Liver (tissue), 9 donors: Measurements from ENCODE around the gene PER1. TPM values are rescaled to one million over a fixed set of nuclear protein-coding genes. Genes with fewer than 3 reads are reported as not detected.

Source experiments
- DNase-seq: peaks from one replicate; pipeline ENCODE4 v3.0.0-alpha.2; 2017; ENCODE audit warnings: low spot score
- H3K27ac ChIP-seq, 2 donors: one replicate each; pipeline ENCODE4 v1.7.0; 2013; ENCODE audit warnings: inconsistent platforms in 2 of 2, low read length in 2 of 2, control low read depth in 1 of 2, low read depth in 1 of 2, mild to moderate bottlenecking in 1 of 2
- H3K27me3 ChIP-seq, 4 donors: one replicate each; pipeline versions ENCODE4 v1.6.1 to v1.7.0; 2013; ENCODE audit warnings: low read length in 3 of 4, inconsistent platforms in 1 of 4, mild to moderate bottlenecking in 1 of 4, moderate library complexity in 1 of 4; ENCODE audit not compliant: control insufficient read depth in 4 of 4, insufficient read depth in 4 of 4
- H3K36me3 ChIP-seq, 4 donors: one replicate each; pipeline versions ENCODE4 v1.6.1 to v1.7.0; 2013; ENCODE audit warnings: low read length in 3 of 4, mild to moderate bottlenecking in 3 of 4, low read depth in 1 of 4, moderate library complexity in 1 of 4; ENCODE audit not compliant: control insufficient read depth in 4 of 4, insufficient read depth in 3 of 4
- H3K4me1 ChIP-seq, 4 donors: one replicate each; pipeline versions ENCODE4 v1.6.1 to v1.7.0; 2013; ENCODE audit warnings: low read length in 3 of 4, mild to moderate bottlenecking in 3 of 4, moderate library complexity in 1 of 4; ENCODE audit not compliant: control insufficient read depth in 4 of 4, insufficient read depth in 4 of 4
- H3K4me3 ChIP-seq, 3 donors: one replicate each; pipeline versions ENCODE4 v1.6.1 to v1.7.0; 2013; ENCODE audit warnings: low read length in 3 of 3, control low read depth in 1 of 3, low read depth in 1 of 3, mild to moderate bottlenecking in 1 of 3
- H3K9ac ChIP-seq, 2 donors: one replicate each; pipeline ENCODE4 v1.7.0; 2013; ENCODE audit warnings: low read length in 2 of 2, mild to moderate bottlenecking in 2 of 2, moderate library complexity in 2 of 2, control low read depth in 1 of 2, low read depth in 1 of 2
- H3K9me3 ChIP-seq, 4 donors: one replicate each; pipeline versions ENCODE4 v1.6.1 to v1.7.0; 2013; ENCODE audit warnings: low read length in 3 of 4; ENCODE audit not compliant: control insufficient read depth in 4 of 4
- ATF3 ChIP-seq: IDR thresholded peaks from 2 replicates; pipeline ENCODE4 v1.6.1; 2016; ENCODE audit warnings: antibody characterized with exemption
- EGR1 ChIP-seq, 2 donors: IDR thresholded peaks; 2 replicates each; pipeline ENCODE4 v1.6.1; 2016 to 2018; ENCODE audit warnings: antibody characterized with exemption in 2 of 2, low read depth in 2 of 2
- FOXA1 ChIP-seq: IDR thresholded peaks from 2 replicates; pipeline ENCODE4 v1.6.1; 2016; ENCODE audit warnings: antibody characterized with exemption
- FOXA2 ChIP-seq: IDR thresholded peaks from 2 replicates; pipeline ENCODE4 v1.6.1; 2016; ENCODE audit warnings: antibody characterized with exemption
- GABPA ChIP-seq, 2 donors: IDR thresholded peaks in 1 of 2; conservative IDR thresholded peaks in 1 of 2; 2 replicates each; pipeline ENCODE4 v1.6.1; 2016; ENCODE audit warnings: antibody characterized with exemption in 2 of 2, mild to moderate bottlenecking in 1 of 2, moderate library complexity in 1 of 2
- HNF4A ChIP-seq, 2 donors: conservative IDR thresholded peaks; 2 replicates each; pipeline ENCODE4 v1.6.1; 2016; ENCODE audit warnings: antibody characterized with exemption in 2 of 2, mild to moderate bottlenecking in 2 of 2
- HNF4G ChIP-seq: IDR thresholded peaks from 2 replicates; pipeline ENCODE4 v1.6.1; 2016; ENCODE audit warnings: antibody characterized with exemption
- JUND ChIP-seq, 2 donors: IDR thresholded peaks; 2 replicates each; pipeline ENCODE4 v1.6.1; 2016; ENCODE audit warnings: antibody characterized with exemption in 2 of 2
- MAX ChIP-seq: IDR thresholded peaks from 2 replicates; pipeline ENCODE4 v1.6.1; 2016; ENCODE audit warnings: antibody characterized with exemption
- NR2F2 ChIP-seq: IDR thresholded peaks from 2 replicates; pipeline ENCODE4 v1.6.1; 2016; ENCODE audit warnings: antibody characterized with exemption
- RAD21 ChIP-seq, 2 donors: IDR thresholded peaks; 2 replicates each; pipeline ENCODE4 v1.6.1; 2016; ENCODE audit warnings: antibody characterized with exemption in 2 of 2, mild to moderate bottlenecking in 2 of 2
- RXRA ChIP-seq, 2 donors: IDR thresholded peaks; 2 replicates each; pipeline ENCODE4 v1.6.1; 2017 to 2018; ENCODE audit warnings: antibody characterized with exemption in 2 of 2, mild to moderate bottlenecking in 1 of 2
- SP1 ChIP-seq: IDR thresholded peaks from 2 replicates; pipeline ENCODE4 v1.6.1; 2018; ENCODE audit warnings: antibody characterized with exemption, mild to moderate bottlenecking
- TAF1 ChIP-seq: conservative IDR thresholded peaks from 2 replicates; pipeline ENCODE4 v1.6.1; 2016; ENCODE audit warnings: antibody characterized with exemption, mild to moderate bottlenecking
- YY1 ChIP-seq: IDR thresholded peaks from 2 replicates; pipeline ENCODE4 v1.6.1; 2016; ENCODE audit warnings: antibody characterized with exemption, mild to moderate bottlenecking
- ZBTB33 ChIP-seq: IDR thresholded peaks from 2 replicates; pipeline ENCODE4 v1.6.1; 2016; ENCODE audit warnings: antibody characterized with exemption
- WGBS: extraction: QIAGEN DNeasy Blood & Tissue Kit; methylation state at CpG from one replicate; pipeline ENCODE4 v1.1.7; 2013; 5-methylcytosine and 5-hydroxymethylcytosine counted together
- polyA plus RNA-seq, 2 donors: library from polyadenylated mRNA; stranded (reverse) in 1 of 2; unstranded in 1 of 2; fragments of 200-250 nt in 1 of 2; fragments of >200 nt in 1 of 2; fragmentation: Nextera tagmentation in 1 of 2; extraction: Ambion mirVana in 1 of 2; gene quantifications; one replicate each; pipeline versions ENCODE4 v1.2.1 to v1.2.3, GENCODE V29; 2013 to 2015
- total RNA-seq, 2 donors: library from RNA; depleted of rRNA; stranded (reverse); fragments of >200 nt; gene quantifications; one replicate each; pipeline ENCODE4 v1.2.3, GENCODE V29; 2014
- TF ChIP-seq, protein P1 (sequence below): fragments of 150-350 bp; IDR thresholded peaks from 2 replicates; pipeline ENCODE4 v1.5.1; 2017; ENCODE audit warnings: improper control_type of control experiment, low read depth, low read length; ENCODE audit not compliant: missing input control
- TF ChIP-seq, protein P2 (sequence below): IDR thresholded peaks from 2 replicates; pipeline ENCODE4 v1.6.1; 2016; ENCODE audit warnings: antibody characterized with exemption, mild to moderate bottlenecking
- donor health status: healthy.
- donor health status: healthy.
- donor health status: healthy.
- donor health status: healthy.
- donor health status: healthy.

PER1 gene
- total and polyA plus RNA-seq, 4 donors = 10.1 to 71.6 (median 29.7) TPM

GRCh38 chr17:8153525-8153956 lies 1.3 kb upstream of the PER1 start:
- H3K9ac ChIP-seq = peak overlapping the region; percentile 7 to 99
- H3K27me3 ChIP-seq = no peaks in the 10 kb centered on the region
- WGBS = 10% methylated on average over 13 of the region's 13 CpGs
- DNase-seq = peak; percentile 64
- H3K27ac ChIP-seq = peak overlapping the region; percentile 97 to 99
- peaks cover 15 to 54% (median 33%) of the 10 kb centered on the region in 4 donors for H3K4me1 ChIP-seq
- H3K9me3 ChIP-seq = no peaks in the 10 kb centered on the region
- H3K36me3 ChIP-seq = peaks cover 11 to 20% (median 15%) of the 10 kb centered on the region in 4 donors
- TF ChIP-seq YY1 (no peak), JUND (IDR thresholded peaks at IDR 0.05) (peak; percentile 62 to 85), RAD21 (IDR thresholded peaks at IDR 0.05) (peak in 1 of 2 donors; percentile 3), RXRA (IDR thresholded peaks at IDR 0.05) (peak; percentile 45 to 74), EGR1 (IDR thresholded peaks at IDR 0.05; ENCODE audit: low read depth in 2 of 2) (peak in 1 of 2 donors; percentile 42), NR2F2 (no peak), MAX (peak; percentile 58), SP1 (peak; percentile 7), HNF4A (conservative IDR thresholded peaks at IDR 0.05) (peak in 1 of 2 donors; percentile 54), ZBTB33 (peak; percentile 25), FOXA1 (no peak), ATF3 (peak; percentile 16), HNF4G (no peak), FOXA2 (no peak), TAF1 (peak; percentile 36), GABPA (IDR thresholded peaks at IDR 0.05 in 1 of 2, conservative IDR thresholded peaks at IDR 0.05 in 1 of 2) (no peak)
- TF ChIP-seq, protein P1, sequence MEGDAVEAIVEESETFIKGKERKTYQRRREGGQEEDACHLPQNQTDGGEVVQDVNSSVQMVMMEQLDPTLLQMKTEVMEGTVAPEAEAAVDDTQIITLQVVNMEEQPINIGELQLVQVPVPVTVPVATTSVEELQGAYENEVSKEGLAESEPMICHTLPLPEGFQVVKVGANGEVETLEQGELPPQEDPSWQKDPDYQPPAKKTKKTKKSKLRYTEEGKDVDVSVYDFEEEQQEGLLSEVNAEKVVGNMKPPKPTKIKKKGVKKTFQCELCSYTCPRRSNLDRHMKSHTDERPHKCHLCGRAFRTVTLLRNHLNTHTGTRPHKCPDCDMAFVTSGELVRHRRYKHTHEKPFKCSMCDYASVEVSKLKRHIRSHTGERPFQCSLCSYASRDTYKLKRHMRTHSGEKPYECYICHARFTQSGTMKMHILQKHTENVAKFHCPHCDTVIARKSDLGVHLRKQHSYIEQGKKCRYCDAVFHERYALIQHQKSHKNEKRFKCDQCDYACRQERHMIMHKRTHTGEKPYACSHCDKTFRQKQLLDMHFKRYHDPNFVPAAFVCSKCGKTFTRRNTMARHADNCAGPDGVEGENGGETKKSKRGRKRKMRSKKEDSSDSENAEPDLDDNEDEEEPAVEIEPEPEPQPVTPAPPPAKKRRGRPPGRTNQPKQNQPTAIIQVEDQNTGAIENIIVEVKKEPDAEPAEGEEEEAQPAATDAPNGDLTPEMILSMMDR = no peak
- TF ChIP-seq, protein P2, sequence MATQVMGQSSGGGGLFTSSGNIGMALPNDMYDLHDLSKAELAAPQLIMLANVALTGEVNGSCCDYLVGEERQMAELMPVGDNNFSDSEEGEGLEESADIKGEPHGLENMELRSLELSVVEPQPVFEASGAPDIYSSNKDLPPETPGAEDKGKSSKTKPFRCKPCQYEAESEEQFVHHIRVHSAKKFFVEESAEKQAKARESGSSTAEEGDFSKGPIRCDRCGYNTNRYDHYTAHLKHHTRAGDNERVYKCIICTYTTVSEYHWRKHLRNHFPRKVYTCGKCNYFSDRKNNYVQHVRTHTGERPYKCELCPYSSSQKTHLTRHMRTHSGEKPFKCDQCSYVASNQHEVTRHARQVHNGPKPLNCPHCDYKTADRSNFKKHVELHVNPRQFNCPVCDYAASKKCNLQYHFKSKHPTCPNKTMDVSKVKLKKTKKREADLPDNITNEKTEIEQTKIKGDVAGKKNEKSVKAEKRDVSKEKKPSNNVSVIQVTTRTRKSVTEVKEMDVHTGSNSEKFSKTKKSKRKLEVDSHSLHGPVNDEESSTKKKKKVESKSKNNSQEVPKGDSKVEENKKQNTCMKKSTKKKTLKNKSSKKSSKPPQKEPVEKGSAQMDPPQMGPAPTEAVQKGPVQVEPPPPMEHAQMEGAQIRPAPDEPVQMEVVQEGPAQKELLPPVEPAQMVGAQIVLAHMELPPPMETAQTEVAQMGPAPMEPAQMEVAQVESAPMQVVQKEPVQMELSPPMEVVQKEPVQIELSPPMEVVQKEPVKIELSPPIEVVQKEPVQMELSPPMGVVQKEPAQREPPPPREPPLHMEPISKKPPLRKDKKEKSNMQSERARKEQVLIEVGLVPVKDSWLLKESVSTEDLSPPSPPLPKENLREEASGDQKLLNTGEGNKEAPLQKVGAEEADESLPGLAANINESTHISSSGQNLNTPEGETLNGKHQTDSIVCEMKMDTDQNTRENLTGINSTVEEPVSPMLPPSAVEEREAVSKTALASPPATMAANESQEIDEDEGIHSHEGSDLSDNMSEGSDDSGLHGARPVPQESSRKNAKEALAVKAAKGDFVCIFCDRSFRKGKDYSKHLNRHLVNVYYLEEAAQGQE = peak; percentile 45
- H3K4me3 ChIP-seq = peak overlapping the region in 1 of 3 donors; percentile 69
